Hippocampal formation (tissue), 2 donors: ENCODE measurements around the gene ACP6.
A peak's percentile ranks its signal among the peaks of the same experiment; 100 is the strongest.
"Not testable (repeated sequence)": the region's sequence is repeated elsewhere in the genome, so short reads cannot be mapped to it uniquely, and the experiment has no call there.

Experiments
- DNase-seq, 2 donors: peaks; one replicate each; lab custom pipeline; 2025; lab: John Stamatoyannopoulos, UW

ACP6 gene

GRCh38 chr1:147622731-147623130, 47.6 kb downstream of the ACP6 start:
- DNase-seq, result no peak

GRCh38 chr1:147620543-147620942, 49.8 kb downstream of the ACP6 start:
- no peak for DNase-seq

DNA sequence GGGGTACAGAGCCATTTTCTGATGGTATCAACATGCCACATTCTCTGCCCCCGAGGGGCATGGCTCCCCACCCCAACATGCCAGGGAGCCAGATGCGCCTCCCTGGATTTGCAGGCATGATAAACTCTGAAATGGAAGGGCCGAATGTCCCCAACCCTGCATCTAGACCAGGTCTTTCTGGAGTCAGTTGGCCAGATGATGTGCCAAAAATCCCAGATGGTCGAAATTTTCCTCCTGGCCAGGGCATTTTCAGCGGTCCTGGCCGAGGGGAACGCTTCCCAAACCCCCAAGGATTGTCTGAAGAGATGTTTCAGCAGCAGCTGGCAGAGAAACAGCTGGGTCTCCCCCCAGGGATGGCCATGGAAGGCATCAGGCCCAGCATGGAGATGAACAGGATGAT, 50.6 kb downstream of the ACP6 start:
- DNase-seq, result no peak

- DNase-seq, result no peak
Measured at GRCh38 chr1:147618771-147619170, 51.6 kb downstream of the ACP6 start.

DNA sequence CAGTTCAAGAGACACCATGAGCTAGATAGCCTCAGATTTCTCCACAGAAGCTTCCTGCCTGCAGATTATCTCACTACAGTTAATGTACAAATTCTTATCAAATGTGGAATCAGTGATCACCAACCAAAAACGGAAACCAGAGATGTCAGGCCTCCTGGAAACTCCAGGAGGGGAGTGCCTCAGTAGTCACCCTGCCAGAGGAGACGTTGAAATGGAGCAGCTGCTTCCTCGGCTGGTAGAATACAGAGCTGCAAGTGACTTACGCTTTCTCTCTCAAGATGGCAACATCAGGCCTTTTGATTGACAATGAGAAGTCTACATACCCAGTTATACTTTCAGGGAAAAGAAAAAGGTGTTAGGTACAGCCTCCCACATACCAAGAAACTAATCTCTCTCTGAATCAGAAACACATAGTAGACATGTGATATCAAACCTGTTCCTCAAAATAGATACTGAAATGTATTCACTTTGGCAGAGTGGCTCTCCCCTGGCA, 52.2 kb downstream of the ACP6 start:
- DNase-seq, result no peak

DNA sequence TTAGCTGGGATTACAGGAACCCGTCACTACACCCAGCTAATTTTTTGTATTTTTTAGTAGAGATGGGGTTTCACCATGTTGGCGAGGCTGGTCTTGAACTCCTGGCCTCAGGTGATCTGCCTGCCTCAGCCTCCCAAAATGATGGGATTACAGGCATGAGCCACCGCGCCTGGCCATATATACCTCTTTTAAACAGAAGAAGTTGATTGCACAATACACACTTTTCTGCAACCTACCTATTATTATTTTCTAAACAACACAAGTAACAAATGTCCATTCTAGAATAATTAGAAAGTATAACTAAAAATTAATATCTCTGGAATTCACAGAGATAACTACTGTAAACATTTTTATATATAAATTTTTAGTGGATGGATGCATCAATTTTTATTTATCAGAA, 55.4 kb downstream of the ACP6 start:
- DNase-seq, result not testable (repeated sequence)

GRCh38 chr1:147613506-147613905, 56.8 kb downstream of the ACP6 start:
- no peak for DNase-seq

DNA sequence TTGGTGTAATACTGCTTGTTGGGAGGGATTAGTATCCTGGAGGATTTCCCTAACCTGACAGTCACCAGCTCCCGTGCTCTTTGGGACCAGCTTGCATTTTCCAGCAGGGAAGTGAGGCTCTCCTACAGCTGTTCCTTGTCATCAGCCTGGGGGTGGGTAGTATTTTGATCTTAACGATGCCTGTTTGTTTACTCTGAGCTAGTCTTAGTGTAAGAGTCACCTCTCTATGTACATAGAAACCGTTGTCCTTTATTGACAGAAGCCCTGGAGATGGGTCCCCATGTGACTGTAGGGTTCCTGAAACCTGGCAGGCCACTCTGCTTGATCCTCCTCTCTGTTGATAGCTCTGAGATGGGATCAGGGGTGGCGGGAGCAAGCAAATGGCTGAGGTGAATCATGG, 58.0 kb downstream of the ACP6 start:
- no peak for DNase-seq

GRCh38 chr1:147611586-147611985, 58.7 kb downstream of the ACP6 start:
- DNase-seq, result no peak

- no peak for DNase-seq
Measured at GRCh38 chr1:147611021-147611426, 59.3 kb downstream of the ACP6 start.

DNA sequence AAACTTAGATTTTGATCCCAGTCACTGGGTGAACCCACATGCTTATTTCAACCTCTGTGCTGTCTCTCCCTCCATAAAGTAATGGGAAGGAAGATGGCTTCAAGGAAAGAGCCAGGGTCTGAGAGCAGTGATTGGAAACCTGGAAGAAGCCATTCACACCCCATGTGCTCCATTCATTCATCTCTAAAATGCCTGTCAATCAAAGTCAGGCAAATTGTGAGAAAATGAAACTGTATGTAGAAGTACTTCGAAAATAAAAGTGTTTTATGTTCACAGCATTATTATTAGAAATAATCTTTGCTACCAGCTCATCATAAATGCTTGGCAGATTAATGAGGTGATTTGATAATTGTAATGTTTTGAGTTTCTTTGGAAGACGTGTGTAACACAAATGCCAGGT, 61.0 kb downstream of the ACP6 start:
- no peak for DNase-seq

- no peak for DNase-seq
Measured at GRCh38 chr1:147608596-147608995, 61.7 kb downstream of the ACP6 start.

DNA sequence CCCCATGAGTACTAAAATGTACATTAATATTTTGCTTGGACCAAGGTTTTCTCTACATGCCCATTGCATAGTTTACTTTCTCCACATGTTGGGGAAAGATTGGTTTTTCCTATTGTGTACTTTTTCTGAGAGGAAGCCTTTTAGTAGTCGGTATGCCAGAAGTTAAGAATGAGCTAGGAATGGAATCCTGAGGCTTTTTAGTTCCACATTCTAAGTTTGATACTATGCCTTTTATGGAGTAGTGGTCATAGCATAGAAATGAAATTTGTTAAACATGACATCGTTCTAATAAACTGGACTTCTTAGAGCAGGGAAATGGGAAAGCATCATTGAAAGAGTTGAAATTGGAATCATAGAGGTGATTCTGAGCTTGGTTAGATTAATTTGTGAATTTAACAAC, 64.7 kb downstream of the ACP6 start:
- no peak for DNase-seq

DNA sequence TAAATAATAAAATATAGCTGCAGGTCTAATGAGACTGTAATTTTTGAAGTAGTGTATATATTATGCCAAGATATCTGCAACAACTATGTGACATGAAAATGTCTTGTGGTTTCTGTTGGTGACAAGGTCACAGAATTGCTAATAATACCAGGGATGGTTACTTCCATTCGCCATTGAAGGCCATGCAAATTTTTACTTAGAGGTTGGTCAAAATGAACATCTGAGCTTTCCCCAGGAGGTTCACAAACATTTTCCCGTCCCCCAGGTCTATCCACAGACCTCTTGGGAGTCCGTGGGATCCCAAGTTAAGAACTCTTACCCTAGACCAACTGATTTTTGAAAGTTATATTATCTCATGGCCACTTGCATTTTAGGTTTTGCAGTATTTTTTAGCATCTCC, 66.3 kb downstream of the ACP6 start:
- no peak for DNase-seq

GRCh38 chr1:147600119-147601111, 69.9 kb downstream of the ACP6 start:
- DNase-seq, result no peak

DNA sequence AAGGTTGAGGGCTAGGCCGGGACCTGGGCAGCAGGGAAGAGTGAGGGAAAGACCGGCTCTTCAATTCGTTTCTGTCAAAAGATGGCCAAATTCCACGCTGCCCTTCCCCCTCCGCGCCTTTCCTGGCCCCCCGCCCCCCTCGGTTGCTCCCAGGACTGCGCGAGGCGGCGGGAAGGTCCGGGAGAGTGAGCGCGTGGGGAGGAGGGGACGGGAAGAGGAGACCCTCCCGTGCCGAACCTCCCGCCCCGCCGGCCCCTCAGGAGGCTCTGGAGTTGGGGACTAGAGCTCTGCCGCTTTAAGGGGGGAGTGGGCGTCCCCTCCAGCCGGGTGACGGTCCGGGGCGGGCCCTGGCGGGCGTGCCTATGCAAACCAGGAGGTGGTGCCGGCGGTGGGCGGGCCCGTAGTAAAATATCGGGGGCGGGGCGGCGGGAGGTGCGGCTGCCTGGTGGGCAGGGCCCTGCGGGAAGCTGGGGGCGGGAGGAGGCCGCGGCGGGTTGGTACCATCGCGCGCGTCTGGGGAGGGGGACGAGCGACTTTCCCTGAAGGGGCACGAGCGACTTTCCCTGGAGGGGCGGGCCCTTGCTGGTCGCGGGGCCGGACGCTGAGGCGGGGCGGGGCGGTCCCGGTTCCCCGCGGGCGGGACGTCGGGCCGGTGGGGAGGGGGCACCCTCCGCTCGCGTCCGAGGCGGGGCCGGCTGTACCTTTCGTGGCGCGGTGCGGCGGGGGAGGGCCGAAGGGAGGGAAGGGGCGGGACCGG, 70.8 kb downstream of the ACP6 start:
- DNase-seq, result peak; percentile 95 to 98

GRCh38 chr1:147598621-147599361, 71.5 kb downstream of the ACP6 start:
- DNase-seq, result peak in 1 of 2 donors; percentile 47

- DNase-seq, result no peak
Measured at GRCh38 chr1:147597010-147597409, 73.3 kb downstream of the ACP6 start.
